K562 (cell line): ENCODE results near the gene SMC5. TPM values are rescaled to one million over a fixed set of nuclear protein-coding genes. Genes with fewer than 3 reads are reported as not detected.

Experiments used
- polyA plus RNA-seq, 8 experiments: library from polyadenylated mRNA; depleted of rRNA in 4 of 8; stranded (reverse) in 5 of 8; unstranded in 3 of 8; fragments of >200 nt; fragmentation: Nextera tagmentation in 2 of 8; fragmentation: Illumina TruSeq in 1 of 8; extraction: Ambion mirVana in 2 of 8; extraction: Trizol in 1 of 8; gene quantifications; 2 replicates each; pipeline versions ENCODE4 v1.2.1 to v1.2.3, GENCODE V29; 2011 to 2014; ENCODE audit warnings: inconsistent platforms in 1 of 8, missing spikeins in 1 of 8
- small RNA-seq: library from RNA; depleted of rRNA; stranded (forward); fragments of <200 nt; gene quantifications from one replicate; pipeline ENCODE3, GENCODE V24; 2014
- total RNA-seq, 7 experiments: library from RNA; depleted of rRNA in 6 of 7; stranded (reverse); fragments of >200 nt in 6 of 7; fragmentation: Illumina TruSeq in 2 of 7; extraction: Trizol in 2 of 7; gene quantifications; 2 replicates each; pipeline versions ENCODE4 v1.2.1 to v1.2.3, GENCODE V29; 2011 to 2021; ENCODE audit warnings: low replicate concordance in 1 of 7

The SMC5 gene
- total and polyA plus RNA-seq, 9 of the 15 experiments (the other 6 are each of a cell fraction or from before 2014, with no cell fraction given), result 3.5 to 43.2 (median 21.4) TPM

Small RNA genes within 50 kb of the gene (small RNA-seq; reads per million reads assigned to genes)
- not detected for gene RF00019

Other genes with a start within 250 kb of the SMC5 start
- gene MAMDC2, start 215.1 kb upstream of the SMC5 start, total RNA-seq (2014; rRNA removed), result not detected in 2 replicates
- not detected in 2 replicates for gene MAMDC2, start 215.1 kb upstream of the SMC5 start, total RNA-seq (2014; rRNA removed; fragmentation: Illumina TruSeq; extraction: Trizol)
- gene MAMDC2, start 215.1 kb upstream of the SMC5 start, total RNA-seq (2015; rRNA removed; fragmentation: Illumina TruSeq; extraction: Trizol), result not detected in 2 replicates
- gene MAMDC2, start 215.1 kb upstream of the SMC5 start, total RNA-seq (2021), result not detected in 2 replicates
- 0.01 TPM in 1 of 2 replicates, not detected in the other for gene MAMDC2, start 215.1 kb upstream of the SMC5 start, polyA plus RNA-seq (2011; rRNA removed)
- gene MAMDC2, start 215.1 kb upstream of the SMC5 start, polyA plus RNA-seq (2014; fragmentation: Illumina TruSeq; extraction: Trizol), result not detected in 2 replicates
- under 1 TPM in 1 of 2 experiments, not detected in 1; 0.03 TPM for gene MAMDC2, start 215.1 kb upstream of the SMC5 start, polyA plus RNA-seq (2014; fragmentation: Nextera tagmentation; extraction: Ambion mirVana)
- not detected in 2 replicates for gene MAMDC2, start 215.1 kb upstream of the SMC5 start, polyA plus RNA-seq (2014; rRNA removed)
- gene KLF9, start 155.7 kb downstream of the SMC5 start, total RNA-seq (2014; rRNA removed), result 8.5 and 9.7 TPM in 2 replicates
- 7.3 and 8.8 TPM in 2 replicates for gene KLF9, start 155.7 kb downstream of the SMC5 start, total RNA-seq (2014; rRNA removed; fragmentation: Illumina TruSeq; extraction: Trizol)
- 4.7 and 4.8 TPM in 2 replicates for gene KLF9, start 155.7 kb downstream of the SMC5 start, total RNA-seq (2015; rRNA removed; fragmentation: Illumina TruSeq; extraction: Trizol)
- 9.8 and 11.9 TPM in 2 replicates for gene KLF9, start 155.7 kb downstream of the SMC5 start, total RNA-seq (2021)
- gene KLF9, start 155.7 kb downstream of the SMC5 start, polyA plus RNA-seq (2011; rRNA removed), result 6.2 and 6.9 TPM in 2 replicates
- gene KLF9, start 155.7 kb downstream of the SMC5 start, polyA plus RNA-seq (2014; fragmentation: Illumina TruSeq; extraction: Trizol), result 9.6 and 10.1 TPM in 2 replicates
- 1 to 10 TPM; 3.3 to 4.8 TPM for gene KLF9, start 155.7 kb downstream of the SMC5 start, polyA plus RNA-seq (2014; fragmentation: Nextera tagmentation; extraction: Ambion mirVana)
- gene KLF9, start 155.7 kb downstream of the SMC5 start, polyA plus RNA-seq (2014; rRNA removed), result 6.5 and 6.9 TPM in 2 replicates